Activated CD4-positive, alpha-beta memory T cell treated with anti-CD3 and anti-CD28 coated beads for 36 hours (primary cell): ENCODE measurements around the gene CPD. TPM values are rescaled to one million over a fixed set of nuclear protein-coding genes. Genes with fewer than 3 reads are reported as not detected.
A peak's percentile ranks its signal among the peaks of the same experiment; 100 is the strongest.
"Not testable (repeated sequence)": the region's sequence is repeated elsewhere in the genome, so short reads cannot be mapped to it uniquely, and the experiment has no call there.

Source experiments
- CTCF ChIA-PET: fragments of 350-600 bp; sonication (Branson Sonifier 250); formaldehyde crosslinking; loops from one replicate; lab custom pipeline; 2021; ENCODE audit warnings: antibody characterized with exemption, inconsistent platforms; lab: Charles Lee
- POLR2A ChIA-PET: fragments of 350-600 bp; sonication (Branson Sonifier 250); formaldehyde crosslinking; loops from one replicate; lab custom pipeline; 2021; ENCODE audit warnings: antibody characterized with exemption; lab: Charles Lee
- DNase-seq: peaks from one replicate; pipeline ENCODE4 v3.0.0-alpha.2; 2020
- H3K27ac Mint-ChIP-seq: one replicate; pipeline ENCODE4 v1.8.0; 2021; ENCODE audit warnings: mixed read lengths
- H3K27me3 Mint-ChIP-seq: one replicate; pipeline ENCODE4 v1.8.0; 2021; ENCODE audit warnings: mixed read lengths
- H3K36me3 Mint-ChIP-seq: one replicate; pipeline ENCODE4 v1.8.0; 2021; ENCODE audit warnings: mixed read lengths
- H3K4me1 Mint-ChIP-seq: one replicate; pipeline ENCODE4 v1.8.0; 2021; ENCODE audit warnings: low read depth, mixed read lengths
- H3K4me3 Mint-ChIP-seq: one replicate; pipeline ENCODE4 v1.8.0; 2021; ENCODE audit warnings: mild to moderate bottlenecking, mixed read lengths
- H3K9me3 Mint-ChIP-seq: one replicate; pipeline ENCODE4 v1.8.0; 2021; ENCODE audit warnings: mixed read lengths
- intact Hi-C: fragments of 100-400 bp; cut with micrococcal nuclease; formaldehyde crosslinking; loops from one replicate; pipeline ENCODE4 v1.15.1; 2023
- total RNA-seq, 2 experiments: library from RNA; stranded (reverse); gene quantifications; one replicate each; pipeline ENCODE4 v1.2.3, GENCODE V29; 2021

The CPD gene
- total RNA-seq, 2 experiments from 2014 or later, result 34.1 to 34.3 TPM

DNA sequence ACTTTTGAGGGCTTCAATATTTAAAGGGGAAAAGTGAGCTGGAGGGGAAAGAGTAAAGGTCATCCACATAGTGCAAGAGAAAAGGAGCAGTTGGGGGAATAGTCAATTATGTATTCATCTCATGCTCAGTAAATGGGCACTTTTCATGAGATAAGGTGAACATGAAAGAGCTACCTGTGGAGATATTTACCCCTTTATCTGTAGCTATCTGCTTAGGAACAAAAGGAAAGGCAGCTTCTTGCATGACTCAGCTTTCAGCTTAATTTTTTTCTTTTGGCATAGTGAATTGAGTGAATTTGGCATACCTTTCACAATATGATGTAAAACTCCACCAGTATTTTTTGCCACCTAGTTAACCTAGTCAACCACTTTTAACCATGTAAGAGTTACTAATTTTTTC, 26.4 kb downstream of the CPD start:
- H3K4me3 Mint-ChIP-seq, result no peak overlapping the region
- H3K27me3 Mint-ChIP-seq, result no peaks in the 10 kb centered on the region
- H3K9me3 Mint-ChIP-seq, result peaks cover 3% of the 10 kb centered on the region
- intact Hi-C loops, result no loop called here
- no peak for DNase-seq
- H3K36me3 Mint-ChIP-seq, result peaks cover 19% of the 10 kb centered on the region
- ChIA-PET CTCF (interaction anchor here (1.1 kb wide), 1 partner anchor 69 kb away, joined by 3 read pairs; no protein-coding TSS in a partner anchor), POLR2A (interaction anchor here (0.6 kb wide), 1 partner anchor 693 kb away, joined by 4 read pairs; no protein-coding TSS in a partner anchor)
- peaks cover 27% of the 10 kb centered on the region for H3K4me1 Mint-ChIP-seq
- H3K27ac Mint-ChIP-seq, result no peak overlapping the region

DNA sequence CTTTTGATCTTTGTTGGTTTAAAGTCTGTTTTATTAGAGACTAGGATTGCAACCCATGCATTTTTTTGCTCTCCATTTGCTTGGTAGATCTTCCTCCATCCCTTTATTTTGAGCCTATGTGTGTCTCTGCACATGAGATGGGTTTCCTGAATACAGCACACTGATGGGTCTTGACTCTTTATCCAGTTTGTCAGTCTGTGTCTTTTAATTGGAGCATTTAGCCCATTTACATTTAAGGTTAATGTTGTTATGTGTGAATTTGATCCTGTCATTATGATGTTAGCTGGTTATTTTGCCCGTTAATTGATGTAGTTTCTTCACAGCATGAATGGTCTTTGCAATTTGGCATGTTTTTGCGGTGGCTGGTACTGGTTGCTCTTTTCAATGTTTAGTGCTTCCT, 31.9 kb downstream of the CPD start:
- intact Hi-C loops, H3K9me3 Mint-ChIP-seq, POLR2A ChIA-PET, DNase-seq, H3K27ac Mint-ChIP-seq, H3K27me3 Mint-ChIP-seq, H3K4me3 Mint-ChIP-seq, H3K36me3 Mint-ChIP-seq, CTCF ChIA-PET: not testable (repeated sequence)
- H3K4me1 Mint-ChIP-seq, result peaks cover 34% of the 10 kb centered on the region

DNA sequence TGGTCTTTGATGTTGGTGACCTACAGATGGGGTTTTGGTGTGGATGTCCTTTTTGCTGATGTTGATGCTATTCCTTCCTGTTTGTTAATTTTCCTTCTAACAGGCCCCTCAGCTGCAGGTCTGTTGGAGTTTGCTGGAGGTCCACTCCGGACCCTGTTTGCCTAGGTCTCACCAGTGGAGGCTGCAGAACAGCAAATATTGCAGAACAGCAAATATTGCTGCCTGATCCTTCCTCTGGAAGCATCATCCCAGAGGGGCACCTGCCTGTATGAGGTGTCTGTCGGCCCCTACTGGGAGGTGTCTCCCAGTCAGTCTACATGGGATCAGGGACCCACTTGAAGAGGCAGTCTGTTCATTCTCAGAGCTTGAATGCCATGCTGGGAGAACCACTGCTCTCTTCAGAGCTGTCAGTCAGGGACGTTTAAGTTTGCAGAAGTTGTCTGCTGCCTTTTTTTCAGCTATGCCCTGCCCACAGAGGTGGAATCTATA, 33.3 kb downstream of the CPD start:
- H3K36me3 Mint-ChIP-seq, H3K27me3 Mint-ChIP-seq, H3K27ac Mint-ChIP-seq, H3K4me3 Mint-ChIP-seq, DNase-seq, H3K9me3 Mint-ChIP-seq, intact Hi-C loops: not testable (repeated sequence)
- ChIA-PET POLR2A (interaction anchor here (2.0 kb wide), 1 partner anchor 121 kb away, joined by 5 read pairs; the partner anchor contains the start of gene BLMH), CTCF (interaction anchor here (0.6 kb wide), 1 partner anchor 76 kb away, joined by 3 read pairs; no protein-coding TSS in a partner anchor)
- peaks cover 31% of the 10 kb centered on the region for H3K4me1 Mint-ChIP-seq

DNA sequence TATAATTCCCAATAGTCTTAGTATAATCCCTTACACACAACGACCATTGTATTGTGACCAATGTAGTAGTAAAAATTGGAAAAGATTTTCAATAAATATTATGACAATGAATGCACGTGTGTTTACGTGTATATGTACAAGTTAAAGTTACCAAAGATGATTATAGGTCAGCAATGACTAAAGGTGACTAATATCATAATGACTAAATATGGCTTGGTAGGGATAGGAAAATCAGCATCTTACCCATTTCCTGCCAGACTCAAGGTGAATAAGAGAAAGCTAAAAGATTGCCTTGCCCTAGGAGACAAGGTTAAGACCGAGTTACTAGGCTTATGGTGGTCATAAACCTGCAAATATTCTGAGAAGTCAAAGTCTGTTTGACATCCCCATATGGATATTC, 34.4 kb downstream of the CPD start:
- ChIA-PET CTCF (no interaction called here), POLR2A (interaction anchor here (0.6 to 2.0 kb wide), 3 partner anchors 20 to 122 kb away, joined by 3 to 5 read pairs (median 3); partner anchors contain the start of gene BLMH)
- no peaks in the 10 kb centered on the region for H3K9me3 Mint-ChIP-seq
- peak overlapping the region; percentile 58 for H3K27ac Mint-ChIP-seq
- no peak for DNase-seq
- peaks cover 7% of the 10 kb centered on the region for H3K36me3 Mint-ChIP-seq
- peaks cover 30% of the 10 kb centered on the region for H3K4me1 Mint-ChIP-seq
- intact Hi-C loops, result loop anchor here (1.0 kb wide), 2 partner anchors 37 to 50 kb away; no protein-coding TSS in a partner anchor
- no peaks in the 10 kb centered on the region for H3K27me3 Mint-ChIP-seq
- no peak overlapping the region for H3K4me3 Mint-ChIP-seq

DNA sequence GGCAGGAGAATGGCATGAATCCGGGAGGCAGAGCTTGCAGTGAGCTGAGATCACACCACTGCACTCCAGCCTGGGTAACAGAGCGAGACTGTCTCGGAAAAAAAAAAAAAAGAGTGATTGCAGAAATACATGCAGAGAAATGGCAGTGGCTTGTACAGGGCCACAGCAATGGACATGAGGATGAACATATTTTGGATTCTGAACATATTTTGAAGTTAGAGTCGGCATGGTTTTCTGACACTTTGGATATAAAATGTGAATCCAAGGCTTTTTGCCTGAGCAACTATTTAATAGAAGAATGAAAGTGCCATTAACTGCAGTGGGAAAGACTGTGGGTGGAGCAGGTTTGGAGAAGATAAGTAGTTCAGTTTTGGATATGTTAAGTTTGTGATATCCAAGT, 35.8 kb downstream of the CPD start:
- no peak overlapping the region for H3K27ac Mint-ChIP-seq
- no peak overlapping the region for H3K4me3 Mint-ChIP-seq
- CTCF ChIA-PET, result no interaction called here
- no peaks in the 10 kb centered on the region for H3K27me3 Mint-ChIP-seq
- POLR2A ChIA-PET, result no interaction called here
- H3K4me1 Mint-ChIP-seq, result peaks cover 24% of the 10 kb centered on the region
- no peaks in the 10 kb centered on the region for H3K9me3 Mint-ChIP-seq
- peaks cover 7% of the 10 kb centered on the region for H3K36me3 Mint-ChIP-seq
- no peak for DNase-seq
- intact Hi-C loops, result no loop called here

DNA sequence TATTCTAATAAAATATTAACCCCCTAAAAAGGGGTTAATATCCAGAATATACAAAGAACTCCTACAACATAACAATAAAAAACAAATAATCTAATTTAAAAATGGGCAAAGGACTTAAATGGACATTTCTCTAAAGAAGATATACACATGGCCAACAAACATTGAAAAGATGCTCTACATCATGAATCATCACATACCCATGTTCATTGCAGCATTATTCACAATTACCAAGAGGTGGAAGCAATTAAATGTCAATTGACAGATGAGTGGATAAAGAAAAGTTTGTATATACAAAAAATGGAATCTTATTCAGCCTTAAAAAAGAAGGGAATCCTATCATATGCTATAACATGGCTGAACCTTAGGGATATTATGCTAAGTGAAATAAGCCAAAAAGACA, 36.8 kb downstream of the CPD start:
- H3K36me3 Mint-ChIP-seq, result peaks cover 7% of the 10 kb centered on the region
- DNase-seq, result no peak
- H3K9me3 Mint-ChIP-seq, result no peaks in the 10 kb centered on the region
- intact Hi-C loops, result no loop called here
- no peak overlapping the region for H3K27ac Mint-ChIP-seq
- ChIA-PET CTCF (interaction anchor here (1.0 kb wide), 1 partner anchor 75 kb away, joined by 4 read pairs; no protein-coding TSS in a partner anchor), POLR2A (no interaction called here)
- H3K4me1 Mint-ChIP-seq, result peaks cover 21% of the 10 kb centered on the region
- no peak overlapping the region for H3K4me3 Mint-ChIP-seq
- H3K27me3 Mint-ChIP-seq, result no peaks in the 10 kb centered on the region

DNA sequence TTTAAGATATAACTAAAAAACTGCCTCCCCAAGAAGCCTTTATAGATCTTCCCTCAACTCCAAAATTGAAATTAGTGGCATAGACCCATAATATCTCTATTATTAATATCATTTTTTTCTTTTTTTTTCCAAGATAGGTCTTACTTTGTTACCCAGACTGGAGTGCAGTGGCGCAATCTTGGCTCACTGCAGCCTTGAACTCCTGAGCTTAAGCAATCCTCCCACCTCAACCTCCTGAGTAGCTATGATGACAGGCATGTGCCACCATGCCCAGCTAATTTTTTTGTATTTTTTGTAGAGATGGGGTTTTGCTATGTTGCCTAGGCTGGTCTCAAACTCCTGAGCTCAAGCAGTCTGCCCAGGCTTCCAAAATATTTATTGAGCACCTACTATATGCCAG, 39.3 kb downstream of the CPD start:
- H3K27ac Mint-ChIP-seq, H3K27me3 Mint-ChIP-seq, H3K4me3 Mint-ChIP-seq, intact Hi-C loops, DNase-seq, CTCF ChIA-PET, H3K9me3 Mint-ChIP-seq, POLR2A ChIA-PET: not testable (repeated sequence)
- H3K4me1 Mint-ChIP-seq, result peaks cover 16% of the 10 kb centered on the region
- peaks cover 13% of the 10 kb centered on the region for H3K36me3 Mint-ChIP-seq

DNA sequence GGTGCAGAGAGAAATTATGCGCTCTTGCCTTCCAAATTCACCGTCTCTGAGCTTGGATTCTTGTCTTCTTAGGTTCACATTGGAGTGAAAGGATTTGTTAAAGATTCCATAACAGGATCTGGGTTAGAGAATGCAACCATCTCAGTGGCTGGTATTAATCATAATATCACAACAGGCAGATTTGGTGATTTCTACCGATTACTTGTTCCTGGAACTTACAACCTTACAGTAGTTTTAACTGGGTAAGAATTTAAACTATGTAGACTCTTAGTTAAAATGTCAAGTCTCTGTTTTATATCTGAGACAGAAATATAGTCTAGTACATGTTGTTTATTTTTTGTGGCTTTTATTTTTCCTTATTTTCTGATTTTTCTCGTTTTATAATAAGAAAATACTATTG, 42.9 kb downstream of the CPD start:
- ChIA-PET CTCF (interaction anchor here (1.0 kb wide), 1 partner anchor 130 kb away, joined by 3 read pairs; the partner anchor contains the start of gene BLMH), POLR2A (interaction anchor here (0.7 kb wide), 1 partner anchor 16 kb away, joined by 3 read pairs; no protein-coding TSS in a partner anchor)
- H3K4me3 Mint-ChIP-seq, result no peak overlapping the region
- intact Hi-C loops, result no loop called here
- H3K9me3 Mint-ChIP-seq, result no peaks in the 10 kb centered on the region
- no peaks in the 10 kb centered on the region for H3K27me3 Mint-ChIP-seq
- no peak for DNase-seq
- H3K36me3 Mint-ChIP-seq, result peaks cover 25% of the 10 kb centered on the region
- peaks cover 3% of the 10 kb centered on the region for H3K4me1 Mint-ChIP-seq
- no peak overlapping the region for H3K27ac Mint-ChIP-seq

DNA sequence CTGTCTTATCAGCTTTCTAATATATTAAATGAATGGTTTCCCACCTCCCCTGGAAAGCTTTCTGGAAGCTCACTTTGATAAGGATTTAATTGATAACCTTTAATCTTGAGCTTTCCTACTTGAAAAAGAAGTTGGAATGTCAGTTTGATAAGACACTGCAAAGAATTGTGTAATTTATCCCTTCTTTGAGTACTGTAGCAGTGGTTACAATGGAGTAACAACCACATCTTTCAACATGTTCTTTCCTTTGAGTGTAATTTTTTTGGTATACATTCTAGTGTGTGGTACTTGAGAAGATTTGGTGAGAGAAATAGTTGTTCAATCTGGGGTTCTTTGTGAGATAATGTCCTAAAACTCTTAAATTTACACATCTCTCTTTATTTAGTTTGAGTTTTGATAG, 43.4 kb downstream of the CPD start:
- intact Hi-C loops, result no loop called here
- Mint-ChIP-seq H3K27me3 (no peaks in the 10 kb centered on the region), H3K27ac (no peak overlapping the region), H3K4me3 (no peak overlapping the region), H3K36me3 (peaks cover 25% of the 10 kb centered on the region), H3K9me3 (no peaks in the 10 kb centered on the region), H3K4me1 (peaks cover 3% of the 10 kb centered on the region)
- no peak for DNase-seq
- CTCF ChIA-PET, result interaction anchor here (1.0 kb wide), 1 partner anchor 131 kb away, joined by 3 read pairs; the partner anchor contains the start of gene BLMH
- POLR2A ChIA-PET, result interaction anchor here (0.7 kb wide), 1 partner anchor 15 kb away, joined by 3 read pairs; no protein-coding TSS in a partner anchor

DNA sequence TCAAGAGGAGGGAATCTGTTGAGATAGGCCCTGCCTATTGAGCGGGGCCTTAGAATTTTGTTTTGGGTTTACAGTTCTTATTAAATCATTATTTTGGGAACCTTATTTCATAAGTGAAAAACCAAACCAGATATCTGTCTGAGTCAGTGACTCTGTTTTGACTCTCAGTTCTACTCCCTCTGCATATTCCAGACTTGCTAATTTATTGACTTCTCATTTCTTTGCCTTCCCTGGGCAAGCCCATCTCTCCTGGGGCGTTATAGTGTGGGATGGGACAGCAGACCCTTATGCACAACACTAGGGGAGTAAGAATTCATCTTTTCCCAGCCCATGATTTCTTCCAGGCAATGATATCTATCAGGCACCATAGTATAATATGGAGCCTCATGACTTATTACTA, 45.7 kb downstream of the CPD start:
- Mint-ChIP-seq H3K9me3 (no peaks in the 10 kb centered on the region), H3K4me3 (no peak overlapping the region), H3K27me3 (no peaks in the 10 kb centered on the region), H3K4me1 (peaks cover 3% of the 10 kb centered on the region), H3K36me3 (peaks cover 34% of the 10 kb centered on the region), H3K27ac (no peak overlapping the region)
- ChIA-PET CTCF (no interaction called here), POLR2A (no interaction called here)
- intact Hi-C loops, result no loop called here
- no peak for DNase-seq

DNA sequence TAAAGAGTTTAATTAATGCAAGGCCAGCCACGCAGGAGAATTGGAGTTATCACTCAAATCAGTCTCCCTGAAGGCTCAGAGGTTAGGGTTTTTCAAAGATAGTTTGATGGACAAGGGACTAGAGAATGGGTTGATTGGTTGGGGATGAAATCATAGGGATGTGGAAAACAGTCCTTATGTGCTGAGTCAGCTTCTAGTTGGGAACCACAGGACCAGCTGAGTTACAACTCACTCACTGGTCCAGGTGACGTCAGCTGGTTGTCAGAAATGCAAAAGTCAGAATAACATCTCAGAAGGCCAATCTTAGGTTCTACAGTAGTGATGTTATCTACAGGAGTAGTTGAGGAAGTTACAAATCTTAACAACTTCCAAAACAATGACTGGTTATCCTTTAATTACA, 47.6 kb downstream of the CPD start:
- ChIA-PET POLR2A (no interaction called here), CTCF (no interaction called here)
- Mint-ChIP-seq H3K9me3 (no peaks in the 10 kb centered on the region), H3K4me3 (no peak overlapping the region), H3K27me3 (no peaks in the 10 kb centered on the region), H3K4me1 (peaks cover 3% of the 10 kb centered on the region), H3K36me3 (peaks cover 34% of the 10 kb centered on the region), H3K27ac (no peak overlapping the region)
- no peak for DNase-seq
- intact Hi-C loops, result no loop called here

DNA sequence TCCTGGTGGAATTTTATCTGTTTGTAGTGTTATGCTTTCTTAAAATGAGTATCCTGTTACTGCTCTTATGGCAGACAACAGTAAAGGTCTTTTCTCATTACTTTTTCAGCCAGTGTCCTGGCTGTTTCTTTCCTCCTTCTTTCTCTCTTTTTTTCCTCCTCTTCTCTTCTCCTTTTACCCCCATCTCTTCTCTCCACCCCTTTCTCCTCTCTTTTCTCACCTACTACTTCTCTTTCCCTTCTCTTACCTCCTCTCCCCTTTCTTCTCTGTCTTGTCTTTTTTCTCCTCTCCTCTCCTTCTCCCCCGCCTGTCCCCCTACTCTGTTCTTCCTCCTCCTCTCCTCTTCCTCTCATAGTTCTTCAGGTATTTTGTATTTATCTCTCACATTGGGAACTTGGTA, 48.9 kb downstream of the CPD start:
- peaks cover 3% of the 10 kb centered on the region for H3K4me1 Mint-ChIP-seq
- intact Hi-C loops, result no loop called here
- no peak for DNase-seq
- peaks cover 33% of the 10 kb centered on the region for H3K36me3 Mint-ChIP-seq
- no peaks in the 10 kb centered on the region for H3K9me3 Mint-ChIP-seq
- no peaks in the 10 kb centered on the region for H3K27me3 Mint-ChIP-seq
- ChIA-PET CTCF (no interaction called here), POLR2A (no interaction called here)
- no peak overlapping the region for H3K27ac Mint-ChIP-seq
- no peak overlapping the region for H3K4me3 Mint-ChIP-seq

DNA sequence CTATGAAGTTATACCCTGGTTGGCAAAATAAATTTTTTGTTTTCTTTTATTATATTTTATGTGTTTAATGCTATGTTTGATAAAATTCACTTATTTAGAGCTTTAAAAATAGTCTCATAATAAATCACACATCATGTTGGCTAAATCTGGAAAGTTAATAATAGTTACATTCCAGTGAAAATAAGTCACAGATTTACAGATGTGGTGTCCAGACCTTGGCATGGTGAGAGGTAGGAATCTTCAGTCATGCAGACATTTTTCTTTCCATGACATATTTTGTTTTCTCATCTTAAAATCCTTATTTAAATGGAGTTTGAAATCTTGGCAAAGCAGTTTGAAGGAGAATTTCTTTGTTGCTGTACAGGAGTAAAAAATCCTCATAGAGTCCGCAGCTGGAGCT, 50.4 kb downstream of the CPD start:
- no peak for DNase-seq
- Mint-ChIP-seq H3K27me3 (no peaks in the 10 kb centered on the region), H3K9me3 (no peaks in the 10 kb centered on the region), H3K4me1 (peaks cover 2% of the 10 kb centered on the region), H3K36me3 (peaks cover 35% of the 10 kb centered on the region), H3K27ac (no peak overlapping the region), H3K4me3 (no peak overlapping the region)
- ChIA-PET POLR2A (no interaction called here), CTCF (no interaction called here)
- intact Hi-C loops, result no loop called here
